CD4-positive, alpha-beta T cell treated with Interferon gamma for 1 hour (primary cell): ENCODE results near the gene SLC41A3.

Experiments
- DNase-seq: peaks from one replicate; pipeline ENCODE4 v3.0.0-alpha.2; 2020

Gene SLC41A3

GRCh38 chr3:126083913-126084767 lies at the start of gene SLC41A3:
SLC41A3 (minus strand) TSS chr3:126084124; CDS start chr3:126068219, 15,905 bp downstream.
- DNase-seq, result peak; percentile 76

- no peak for DNase-seq
Observed at GRCh38 chr3:126133606-126134005, 49.7 kb upstream of the SLC41A3 start.

GRCh38 chr3:126132751-126133511 lies 49.0 kb upstream of the SLC41A3 start:
- DNase-seq, result no peak

GRCh38 chr3:126131881-126132750 lies 48.2 kb upstream of the SLC41A3 start:
- DNase-seq, result no peak

GRCh38 chr3:126130981-126131745 lies 47.2 kb upstream of the SLC41A3 start:
- DNase-seq, result no peak

- DNase-seq, result no peak
Observed at GRCh38 chr3:126130081-126130855, 46.3 kb upstream of the SLC41A3 start.

- no peak for DNase-seq
Observed at GRCh38 chr3:126129398-126129891, 45.5 kb upstream of the SLC41A3 start.

GRCh38 chr3:126128504-126129397 lies 44.8 kb upstream of the SLC41A3 start:
- DNase-seq, result no peak

GRCh38 chr3:126127904-126128303 lies 44.0 kb upstream of the SLC41A3 start:
- no peak for DNase-seq

- no peak for DNase-seq
Observed at GRCh38 chr3:126127452-126127851, 43.5 kb upstream of the SLC41A3 start.

- no peak for DNase-seq
Observed at GRCh38 chr3:126126811-126127431, 43.0 kb upstream of the SLC41A3 start.

GRCh38 chr3:126126286-126126685 lies 42.4 kb upstream of the SLC41A3 start:
- no peak for DNase-seq

- no peak for DNase-seq
Observed at GRCh38 chr3:126125781-126126251, 41.9 kb upstream of the SLC41A3 start.

- no peak for DNase-seq
Observed at GRCh38 chr3:126125341-126125740, 41.4 kb upstream of the SLC41A3 start.

- no peak for DNase-seq
Observed at GRCh38 chr3:126124896-126125295, 41.0 kb upstream of the SLC41A3 start.

- no peak for DNase-seq
Observed at GRCh38 chr3:126124148-126124868, 40.4 kb upstream of the SLC41A3 start.

- DNase-seq, result no peak
Observed at GRCh38 chr3:126121632-126122031, 37.7 kb upstream of the SLC41A3 start.

- no peak for DNase-seq
Observed at GRCh38 chr3:126121074-126121473, 37.1 kb upstream of the SLC41A3 start.

- no peak for DNase-seq
Observed at GRCh38 chr3:126119976-126120375, 36.1 kb upstream of the SLC41A3 start.
